ENCODE data around the gene TNFRSF21. TPM values are rescaled to one million over a fixed set of nuclear protein-coding genes. Genes with fewer than 3 reads are reported as not detected.

TNFRSF21 gene
- total RNA-seq, 2 donors from 2014 or later = 24.6 to 26.0 TPM

- intact Hi-C loops (cut with DNase I) = no loop called here
Measured at GRCh38 chr6:47237196-47237595, 72.5 kb downstream of the TNFRSF21 start.

GRCh38 chr6:47235964-47236760, 73.5 kb downstream of the TNFRSF21 start:
- intact Hi-C loops (cut with DNase I) = no loop called here
- peaks cover 29% of the 10 kb centered on the region for H3K4me1 ChIP-seq
- WGBS, 2 donors = 45 to 47% methylated on average over 8 of the region's 8 CpGs
- H3K27ac ChIP-seq = peak overlapping the region in 2 of 4 donors; percentile 23 to 60
- H3K9me3 ChIP-seq = no peaks in the 10 kb centered on the region
- no peak overlapping the region for H3K4me3 ChIP-seq
- no peaks in the 10 kb centered on the region for H3K27me3 ChIP-seq
- TF ChIP-seq POLR2A (IDR thresholded peaks at IDR 0.05) (no peak), CTCF (IDR thresholded peaks at IDR 0.05) (no peak)
- no peaks in the 10 kb centered on the region for H3K36me3 ChIP-seq (replicated peaks in 1 of 2; ENCODE audit: insufficient read depth in 1 of 2, low read depth in 2 of 2)
- peak in 3 of 4 donors; percentile 43 to 56 (median 56) for DNase-seq
- ATAC-seq = no peak

More at GRCh38 chr6:47237196-47237595, 72.5 kb downstream of the TNFRSF21 start:
- H3K9me3 ChIP-seq = no peaks in the 10 kb centered on the region
- H3K36me3 ChIP-seq (replicated peaks in 1 of 2; ENCODE audit: insufficient read depth in 1 of 2, low read depth in 2 of 2) = no peaks in the 10 kb centered on the region
- WGBS, 2 donors = 87 to 88% methylated on average over 5 of the region's 5 CpGs
- no peaks in the 10 kb centered on the region for H3K27me3 ChIP-seq
- no peak for ATAC-seq
- no peak overlapping the region for H3K27ac ChIP-seq
- TF ChIP-seq CTCF (IDR thresholded peaks at IDR 0.05) (no peak), POLR2A (IDR thresholded peaks at IDR 0.05) (no peak)
- H3K4me3 ChIP-seq = no peak overlapping the region
- peaks cover 35% of the 10 kb centered on the region for H3K4me1 ChIP-seq
- no peak for DNase-seq

- ATAC-seq (no peak), DNase-seq (peak in 1 of 4 donors; percentile 27)
- H3K36me3 ChIP-seq (replicated peaks in 1 of 2; ENCODE audit: insufficient read depth in 1 of 2, low read depth in 2 of 2) = no peaks in the 10 kb centered on the region
- intact Hi-C loops (cut with DNase I) = no loop called here
- no peak for TF ChIP-seq CTCF (IDR thresholded peaks at IDR 0.05)
- no peak for TF ChIP-seq POLR2A (IDR thresholded peaks at IDR 0.05)
- no peak overlapping the region for H3K4me3 ChIP-seq
- no peaks in the 10 kb centered on the region for H3K9me3 ChIP-seq
- peak overlapping the region in 2 of 4 donors; percentile 23 to 60 for H3K27ac ChIP-seq
- H3K27me3 ChIP-seq = no peaks in the 10 kb centered on the region
- peaks cover 29% of the 10 kb centered on the region for H3K4me1 ChIP-seq
- 90 to 100% methylated on average over 1 of the region's 1 CpG for WGBS, 2 donors
Measured at GRCh38 chr6:47235421-47235820, 74.3 kb downstream of the TNFRSF21 start.

- WGBS, 2 donors = 87 to 90% methylated on average over 30 of the region's 30 CpGs
- H3K4me3 ChIP-seq = no peak overlapping the region
- H3K36me3 ChIP-seq (replicated peaks in 1 of 2; ENCODE audit: insufficient read depth in 1 of 2, low read depth in 2 of 2) = no peaks in the 10 kb centered on the region
- no peaks in the 10 kb centered on the region for H3K9me3 ChIP-seq
- intact Hi-C loops (cut with DNase I) = no loop called here
- ATAC-seq = peak; percentile 56
- TF ChIP-seq CTCF (IDR thresholded peaks at IDR 0.05) = no peak
- TF ChIP-seq POLR2A (IDR thresholded peaks at IDR 0.05) = no peak
- no peaks in the 10 kb centered on the region for H3K27me3 ChIP-seq
- peak overlapping the region in 2 of 4 donors; percentile 39 to 60 for H3K27ac ChIP-seq
- H3K4me1 ChIP-seq = peaks cover 29% of the 10 kb centered on the region
- peak in 3 of 4 donors; percentile 30 to 34 (median 33) for DNase-seq
Measured at GRCh38 chr6:47234266-47234933, 75.3 kb downstream of the TNFRSF21 start.

Data from body of pancreas (tissue), 4 donors.